A673 (cell line): ENCODE data around the gene CCR8. TPM values are rescaled to one million over a fixed set of nuclear protein-coding genes. Genes with fewer than 3 reads are reported as not detected.

Experiments used
- BruUV-seq: library from RNA; stranded (reverse); fragments of 400-500 nt; replicated peaks from 2 replicates; lab custom pipeline; 2021; lab: Mats Ljungman, UMichigan
- CTCF ChIA-PET: fragments of 300-600 bp; sonication (Branson Sonifier 250); formaldehyde crosslinking; loops from one replicate; lab custom pipeline; 2022; ENCODE audit warnings: antibody characterized with exemption; lab: Charles Lee
- POLR2A ChIA-PET: fragments of 300-600 bp; sonication (Branson Sonifier 250); formaldehyde crosslinking; loops from one replicate; lab custom pipeline; 2022; ENCODE audit warnings: antibody characterized with exemption; ENCODE audit not compliant: low non-redundant PET; lab: Charles Lee
- DNase-seq: peaks from one replicate; pipeline ENCODE4 v3.0.0-alpha.2; 2015; ENCODE audit warnings: low spot score
- H3K27ac ChIP-seq: fragments of 200-600 bp; sonication (generic); 2 replicates; pipeline ENCODE4 v1.5.1; 2016; ENCODE audit warnings: mixed run types, low read depth, mild to moderate bottlenecking, mixed read lengths, antibody characterized with exemption, low read length; ENCODE audit not compliant: poor library complexity, severe bottlenecking
- H3K27me3 ChIP-seq: fragments of 200-600 bp; sonication (generic); replicated peaks from 2 replicates; pipeline ENCODE4 v1.6.1; 2017; ENCODE audit warnings: mixed run types, low read depth, mild to moderate bottlenecking, mixed read lengths, antibody characterized with exemption, low read length; ENCODE audit not compliant: insufficient read depth, poor library complexity
- H3K36me3 ChIP-seq: fragments of 200-600 bp; sonication (generic); 2 replicates; pipeline ENCODE4 v1.6.1; 2016; ENCODE audit warnings: mixed run types, mild to moderate bottlenecking, mixed read lengths, antibody characterized with exemption, low read length; ENCODE audit not compliant: insufficient read depth, poor library complexity, severe bottlenecking
- H3K4me1 ChIP-seq: fragments of 200-600 bp; sonication (generic); 2 replicates; pipeline ENCODE4 v1.6.1; 2017; ENCODE audit warnings: mixed run types, mild to moderate bottlenecking, mixed read lengths, antibody characterized with exemption, low read length; ENCODE audit not compliant: insufficient read depth, poor library complexity, severe bottlenecking
- H3K4me3 ChIP-seq: fragments of 200-600 bp; sonication (generic); 2 replicates; pipeline ENCODE4 v1.5.1; 2016; ENCODE audit warnings: low read depth, mixed run types, mild to moderate bottlenecking, mixed read lengths, low read length; ENCODE audit not compliant: poor library complexity, severe bottlenecking
- H3K9me3 ChIP-seq: fragments of 200-600 bp; sonication (generic); 2 replicates; pipeline ENCODE4 v1.6.1; 2016; ENCODE audit warnings: mixed run types, low read depth, mild to moderate bottlenecking, mixed read lengths, antibody characterized with exemption, low read length; ENCODE audit not compliant: poor library complexity, severe bottlenecking
- CTCF ChIP-seq: fragments of 300-800, 200-600 bp; sonication (generic); conservative IDR thresholded peaks from 2 replicates; pipeline ENCODE4 v1.5.1; 2017; ENCODE audit warnings: low read depth, mild to moderate bottlenecking, antibody characterized with exemption, low read length, moderate library complexity, mixed read lengths
- EZH2 ChIP-seq: fragments of 200-600 bp; sonication (generic); IDR thresholded peaks from 2 replicates; pipeline ENCODE4 v1.6.1; 2017; ENCODE audit warnings: borderline replicate concordance, low read depth, mild to moderate bottlenecking, mixed read lengths, antibody characterized with exemption, low read length; ENCODE audit not compliant: poor library complexity, severe bottlenecking
- intact Hi-C: fragments of 100-400 bp; cut with micrococcal nuclease; formaldehyde crosslinking; loops from one replicate; pipeline ENCODE4 v1.10.0; 2022; ENCODE audit not compliant: unreplicated experiment
- total RNA-seq: library from RNA; stranded (reverse); gene quantifications from 2 replicates; pipeline ENCODE4 v1.2.3, GENCODE V29; 2021

The CCR8 gene
- total RNA-seq, 1 experiment from 2014 or later, result not detected

DNA sequence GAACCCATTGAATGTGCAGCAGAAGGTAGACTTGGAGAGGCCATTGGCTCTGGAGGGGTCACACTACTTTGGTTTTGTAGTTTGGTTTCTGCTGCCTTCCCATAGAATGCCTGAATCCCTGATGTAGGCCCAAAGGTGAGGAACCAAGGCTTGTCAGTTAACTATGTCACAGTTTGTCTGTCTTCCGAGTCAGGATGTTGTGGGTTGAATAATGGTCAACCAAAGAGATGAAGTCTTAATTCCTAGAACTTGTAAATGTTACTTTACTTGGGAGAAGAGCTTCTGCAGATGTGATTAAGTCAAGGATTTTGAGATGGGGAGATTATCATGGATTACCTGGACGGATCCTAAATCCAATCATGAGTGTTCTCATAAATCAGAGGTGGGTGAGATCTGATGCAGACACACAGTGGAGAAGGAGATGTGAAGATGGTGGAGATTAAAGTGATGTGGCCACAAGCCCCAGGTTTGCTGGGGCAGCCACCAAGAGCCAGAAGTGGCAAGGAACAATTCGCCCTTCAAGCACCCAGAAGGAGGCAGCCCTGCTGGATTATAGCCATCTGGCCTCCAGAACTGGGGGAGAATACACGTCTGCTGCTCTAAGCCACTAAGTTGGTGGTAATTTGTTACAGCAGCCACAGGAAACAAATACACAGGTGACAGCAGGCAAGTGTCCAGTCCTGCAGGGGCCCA, 2.3 kb upstream of the CCR8 start:
- H3K4me3 ChIP-seq, result no peak overlapping the region
- H3K27ac ChIP-seq, result no peak overlapping the region
- no TSS peak for BruUV-seq
- no peak for TF ChIP-seq CTCF
- TF ChIP-seq EZH2, result no peak
- CTCF ChIA-PET, result no interaction called here
- DNase-seq, result no peak
- H3K27me3 ChIP-seq, result no peaks in the 10 kb centered on the region
- no peaks in the 10 kb centered on the region for H3K4me1 ChIP-seq
- H3K36me3 ChIP-seq, result no peaks in the 10 kb centered on the region
- no peaks in the 10 kb centered on the region for H3K9me3 ChIP-seq
- intact Hi-C loops, result no loop called here
- POLR2A ChIA-PET, result no interaction called here

DNA sequence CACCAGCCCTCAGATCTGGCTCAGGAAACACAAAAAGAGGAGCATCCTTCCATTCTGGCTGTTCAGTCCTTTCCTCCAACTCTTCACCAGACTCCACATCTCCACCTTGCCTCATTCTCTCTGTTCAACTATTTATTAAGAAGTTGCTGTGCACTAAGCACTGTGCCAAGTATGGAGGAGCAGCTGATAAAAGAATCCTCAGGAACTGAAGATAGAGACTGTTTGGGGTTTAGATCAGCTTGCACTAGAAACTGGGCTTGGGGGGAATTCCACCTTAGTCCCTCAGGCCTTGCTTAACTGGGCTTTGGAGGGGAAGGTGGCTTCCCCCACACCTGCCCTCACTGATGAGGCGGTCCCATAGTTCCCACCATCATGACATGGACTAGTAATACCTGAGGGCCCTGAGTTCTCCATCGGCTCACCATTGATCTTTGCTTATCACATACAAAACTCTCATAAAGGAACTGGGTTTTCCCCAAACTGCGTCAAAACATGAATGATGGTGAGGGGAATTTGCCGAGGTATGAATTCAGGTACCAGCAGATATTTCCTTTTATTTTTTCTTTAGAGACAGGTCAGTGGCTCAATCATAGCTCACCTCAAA, 1.7 kb upstream of the CCR8 start:
- BruUV-seq, result no TSS peak
- Histone ChIP-seq H3K4me1 (no peaks in the 10 kb centered on the region), H3K27me3 (no peaks in the 10 kb centered on the region), H3K36me3 (no peaks in the 10 kb centered on the region), H3K9me3 (no peaks in the 10 kb centered on the region), H3K27ac (no peak overlapping the region), H3K4me3 (no peak overlapping the region)
- ChIA-PET POLR2A (no interaction called here), CTCF (no interaction called here)
- intact Hi-C loops, result no loop called here
- DNase-seq, result no peak
- TF ChIP-seq CTCF (no peak), EZH2 (no peak)

DNA sequence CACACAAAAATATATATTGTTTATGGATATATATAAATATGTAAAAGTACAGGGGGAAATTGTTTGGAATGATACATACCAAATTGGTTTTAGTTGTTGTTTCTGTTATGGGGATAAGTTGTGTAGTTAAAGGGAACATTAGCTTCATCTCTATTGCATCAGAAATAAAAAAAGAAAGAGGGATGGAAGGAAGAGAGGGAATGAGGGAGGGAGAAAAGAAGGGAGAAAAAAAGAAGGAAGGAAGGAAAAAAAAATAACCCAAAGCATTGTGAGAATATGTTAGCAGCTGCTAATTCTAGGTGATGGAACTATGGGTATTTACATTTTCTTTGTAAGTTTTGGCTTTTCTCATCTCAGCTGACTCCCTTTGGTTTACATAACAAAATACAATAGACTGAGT, 1.3 kb downstream of the CCR8 start:
- BruUV-seq, result no TSS peak
- intact Hi-C loops, result no loop called here
- Histone ChIP-seq H3K4me3 (no peak overlapping the region), H3K27me3 (no peaks in the 10 kb centered on the region), H3K27ac (no peak overlapping the region), H3K36me3 (no peaks in the 10 kb centered on the region), H3K4me1 (no peaks in the 10 kb centered on the region), H3K9me3 (no peaks in the 10 kb centered on the region)
- ChIA-PET CTCF (no interaction called here), POLR2A (no interaction called here)
- DNase-seq, result no peak
- TF ChIP-seq EZH2, result no peak
- no peak for TF ChIP-seq CTCF
